ENCODE results near the gene PANX2.
A peak's percentile ranks its signal among the peaks of the same experiment; 100 is the strongest.

Gene PANX2

DNA sequence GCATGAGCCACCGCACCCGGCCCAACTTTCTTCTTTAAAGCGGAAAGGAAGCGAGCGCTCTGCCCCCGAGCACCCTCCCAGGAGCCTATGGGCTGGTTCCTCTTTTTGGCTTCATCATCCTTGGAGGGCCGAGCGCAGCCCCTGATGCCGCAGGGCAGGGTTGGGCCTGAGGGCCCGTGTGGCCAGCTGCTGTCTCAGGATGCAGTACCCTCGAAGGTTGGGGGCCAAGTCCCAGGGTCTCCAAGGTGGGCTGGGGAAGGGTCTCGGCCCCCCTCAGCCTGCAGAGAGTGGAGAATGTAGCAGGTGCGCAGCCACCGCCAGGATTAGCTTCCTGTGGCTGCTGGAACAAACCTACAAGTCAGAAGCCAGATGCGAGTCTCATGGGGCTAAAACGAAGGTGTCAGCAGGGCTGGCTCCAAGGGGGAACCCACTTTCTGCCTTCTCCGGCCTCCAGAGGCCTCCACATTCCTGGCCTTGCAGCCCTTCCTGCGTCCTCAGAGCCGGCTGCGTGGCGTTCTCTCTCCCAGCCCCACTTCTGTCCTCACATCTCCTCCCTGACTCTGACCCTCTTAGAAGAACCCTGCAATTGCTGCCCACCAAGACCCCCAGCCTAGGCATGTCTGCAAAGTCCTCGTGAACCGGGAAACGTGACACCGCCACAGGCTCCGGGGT, 2.9 kb downstream of the PANX2 start:
- no peak for DNase-seq (ENCODE audit: low read depth, low spot score)
- H3K9ac ChIP-seq (ENCODE audit: insufficient read length), result no peak overlapping the region
- no peak for TF ChIP-seq POLR2AphosphoS5 (IDR thresholded peaks at IDR 0.05; ENCODE audit: borderline replicate concordance, low read depth, low read length)
- no peak for TF ChIP-seq EZH2 (IDR thresholded peaks at IDR 0.05)
- TF ChIP-seq FOXP2 (optimal IDR thresholded peaks at IDR 0.05; ENCODE audit: control extremely low read depth, extremely low read length, insufficient read depth), result no peak
- H3K36me3 ChIP-seq (ENCODE audit: insufficient read depth, low read length), result no peaks in the 10 kb centered on the region; the same call in 1 of the 2 replicates
- no peak overlapping the region for H3K4me3 ChIP-seq
- no peak overlapping the region for H3K27ac ChIP-seq
- H3K9me3 ChIP-seq (ENCODE audit: low read depth, low read length), result no peaks in the 10 kb centered on the region

DNA sequence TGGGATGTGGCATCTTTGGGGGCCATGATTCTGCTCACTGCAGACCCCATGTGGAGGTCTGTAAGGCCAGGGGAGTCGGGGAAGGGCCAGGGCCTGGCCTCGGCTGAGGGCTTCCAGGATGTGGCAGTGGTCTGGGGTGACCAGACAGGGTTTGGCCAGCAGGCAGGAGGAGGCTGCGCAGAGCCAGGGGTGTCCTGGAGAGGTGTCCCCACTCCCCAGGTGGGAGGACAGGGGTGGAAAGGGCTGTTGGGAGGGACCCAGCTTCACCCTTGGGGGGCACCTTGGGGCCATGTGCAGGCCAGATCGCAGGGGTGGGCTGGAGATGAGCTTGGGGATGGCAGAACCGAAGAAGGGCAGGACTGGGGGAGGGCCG, 3.4 kb downstream of the PANX2 start:
- Histone ChIP-seq H3K27ac (no peak overlapping the region), H3K4me3 (no peak overlapping the region), H3K9ac (ENCODE audit: insufficient read length) (no peak overlapping the region), H3K9me3 (ENCODE audit: low read depth, low read length) (no peaks in the 10 kb centered on the region), H3K36me3 (ENCODE audit: insufficient read depth, low read length) (no peaks in the 10 kb centered on the region; the same call in 1 of the 2 replicates)
- no peak for TF ChIP-seq FOXP2 (optimal IDR thresholded peaks at IDR 0.05; ENCODE audit: control extremely low read depth, extremely low read length, insufficient read depth)
- TF ChIP-seq EZH2 (IDR thresholded peaks at IDR 0.05), result no peak
- TF ChIP-seq POLR2AphosphoS5 (IDR thresholded peaks at IDR 0.05; ENCODE audit: borderline replicate concordance, low read depth, low read length), result no peak
- no peak for DNase-seq (ENCODE audit: low read depth, low spot score)

DNA sequence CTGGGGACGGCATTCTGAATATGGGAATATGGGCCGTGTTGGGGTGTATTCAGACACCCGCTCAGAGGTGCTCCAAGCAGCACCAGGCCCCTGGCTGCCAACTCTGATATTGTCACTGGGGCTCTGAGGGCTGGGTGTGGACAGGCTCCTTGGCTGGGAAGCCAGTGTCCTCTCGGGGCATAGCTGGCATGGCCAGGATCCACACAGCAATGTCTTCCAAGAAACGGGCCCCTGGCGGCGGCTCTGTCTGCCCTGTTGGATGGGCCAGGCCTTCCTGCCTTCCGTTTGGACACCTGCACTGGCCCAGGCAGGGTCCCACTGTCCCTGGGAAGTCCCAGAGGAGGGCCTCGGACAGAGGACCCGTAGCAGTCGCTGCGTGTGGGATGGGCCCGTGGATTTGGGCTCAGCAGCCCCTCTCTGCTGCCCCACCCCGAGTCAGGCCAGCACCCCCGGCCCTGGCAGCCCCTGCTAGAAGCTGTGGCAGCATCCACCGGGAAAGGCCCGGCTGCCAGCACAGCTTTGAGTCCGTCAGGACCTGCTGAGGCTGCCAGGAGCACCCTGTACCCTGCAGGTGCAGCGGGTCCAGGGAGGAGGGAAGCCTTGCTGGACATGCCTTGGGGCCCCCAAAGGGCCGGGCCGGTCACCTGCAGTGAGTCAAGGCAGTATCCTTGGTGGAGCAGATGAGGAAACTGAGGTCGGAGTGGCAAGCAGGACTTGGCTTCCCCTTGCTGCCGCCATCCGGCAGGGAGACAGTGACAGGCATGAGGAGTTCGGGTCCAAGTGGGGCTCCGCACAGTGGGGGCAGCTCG, 4.1 kb downstream of the PANX2 start:
- no peak for TF ChIP-seq POLR2AphosphoS5 (IDR thresholded peaks at IDR 0.05; ENCODE audit: borderline replicate concordance, low read depth, low read length)
- TF ChIP-seq EZH2 (IDR thresholded peaks at IDR 0.05), result no peak
- no peak for TF ChIP-seq FOXP2 (optimal IDR thresholded peaks at IDR 0.05; ENCODE audit: control extremely low read depth, extremely low read length, insufficient read depth)
- Histone ChIP-seq H3K9ac (ENCODE audit: insufficient read length) (no peak overlapping the region), H3K27ac (no peak overlapping the region), H3K36me3 (ENCODE audit: insufficient read depth, low read length) (no peaks in the 10 kb centered on the region; the same call in 1 of the 2 replicates), H3K4me3 (no peak overlapping the region), H3K9me3 (ENCODE audit: low read depth, low read length) (no peaks in the 10 kb centered on the region)
- DNase-seq (ENCODE audit: low read depth, low spot score), result no peak

DNA sequence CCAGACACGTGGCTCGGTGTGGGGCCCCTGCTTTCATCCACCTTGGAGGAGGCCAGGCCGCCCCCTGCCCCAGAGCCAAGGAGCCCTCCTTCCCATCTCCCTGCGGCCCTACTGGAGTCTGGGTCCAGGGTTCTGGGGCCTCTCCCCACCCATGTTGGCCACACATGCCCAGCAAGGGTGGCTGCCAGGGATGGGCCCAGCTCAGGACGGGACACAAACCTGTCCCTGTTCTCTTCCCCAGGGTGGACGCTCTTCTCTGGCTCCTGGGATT, 4.6 kb downstream of the PANX2 start:
- H3K9ac ChIP-seq (ENCODE audit: insufficient read length), result no peak overlapping the region
- no peaks in the 10 kb centered on the region for H3K9me3 ChIP-seq (ENCODE audit: low read depth, low read length)
- H3K27ac ChIP-seq, result no peak overlapping the region
- TF ChIP-seq EZH2 (IDR thresholded peaks at IDR 0.05), result no peak
- TF ChIP-seq POLR2AphosphoS5 (IDR thresholded peaks at IDR 0.05; ENCODE audit: borderline replicate concordance, low read depth, low read length), result no peak
- no peak for TF ChIP-seq FOXP2 (optimal IDR thresholded peaks at IDR 0.05; ENCODE audit: control extremely low read depth, extremely low read length, insufficient read depth)
- no peak overlapping the region for H3K4me3 ChIP-seq
- no peak for DNase-seq (ENCODE audit: low read depth, low spot score)
- H3K36me3 ChIP-seq (ENCODE audit: insufficient read depth, low read length), result no peaks in the 10 kb centered on the region; the same call in 1 of the 2 replicates

DNA sequence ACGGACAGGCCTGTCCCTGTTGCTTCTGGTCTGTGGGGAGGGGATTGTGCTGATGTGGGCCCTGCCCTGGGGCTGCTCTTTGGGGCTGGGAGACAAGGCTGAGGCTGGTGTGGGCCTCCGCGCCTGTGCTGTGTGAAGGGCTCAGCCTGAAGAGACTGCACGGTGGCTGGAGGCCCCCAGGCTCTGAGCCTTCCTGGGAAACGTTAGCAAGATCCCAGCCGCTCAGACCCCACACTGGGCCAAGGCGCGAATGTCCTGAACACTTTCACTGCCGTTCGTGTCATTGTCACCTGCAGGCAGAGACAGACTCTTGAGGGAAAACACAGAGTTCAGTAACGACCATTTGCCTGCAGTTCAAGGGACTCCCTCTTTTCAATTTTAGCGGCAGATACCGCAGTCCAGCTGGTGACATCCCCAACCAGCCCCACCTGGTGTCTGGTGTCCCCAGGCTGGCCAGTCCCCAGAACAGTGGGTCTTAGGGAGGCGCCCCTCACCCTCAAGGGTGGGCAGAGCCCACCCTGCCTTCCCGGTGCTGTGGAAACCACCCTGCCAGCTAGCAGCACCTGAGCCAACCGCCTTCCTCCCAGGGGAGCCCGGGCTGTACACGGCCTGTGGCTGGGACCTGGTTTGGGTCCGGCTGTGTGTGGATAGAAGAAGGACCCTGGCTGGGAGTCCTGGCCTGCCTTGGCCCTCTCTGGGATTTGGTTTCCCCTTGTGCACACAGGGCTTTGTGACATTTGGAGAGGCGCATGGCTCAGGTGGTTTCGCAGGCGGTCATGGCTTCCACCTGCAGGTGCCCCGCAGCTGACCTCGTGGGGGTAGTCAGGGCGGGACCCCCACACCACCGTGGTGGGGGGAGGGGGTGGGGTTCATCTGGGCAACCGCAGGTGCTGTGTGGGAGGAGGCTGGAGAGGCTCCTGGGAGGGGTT, 5.7 kb downstream of the PANX2 start:
- no peak for DNase-seq (ENCODE audit: low read depth, low spot score)
- no peak for TF ChIP-seq FOXP2 (optimal IDR thresholded peaks at IDR 0.05; ENCODE audit: control extremely low read depth, extremely low read length, insufficient read depth)
- TF ChIP-seq EZH2 (IDR thresholded peaks at IDR 0.05), result no peak

DNA sequence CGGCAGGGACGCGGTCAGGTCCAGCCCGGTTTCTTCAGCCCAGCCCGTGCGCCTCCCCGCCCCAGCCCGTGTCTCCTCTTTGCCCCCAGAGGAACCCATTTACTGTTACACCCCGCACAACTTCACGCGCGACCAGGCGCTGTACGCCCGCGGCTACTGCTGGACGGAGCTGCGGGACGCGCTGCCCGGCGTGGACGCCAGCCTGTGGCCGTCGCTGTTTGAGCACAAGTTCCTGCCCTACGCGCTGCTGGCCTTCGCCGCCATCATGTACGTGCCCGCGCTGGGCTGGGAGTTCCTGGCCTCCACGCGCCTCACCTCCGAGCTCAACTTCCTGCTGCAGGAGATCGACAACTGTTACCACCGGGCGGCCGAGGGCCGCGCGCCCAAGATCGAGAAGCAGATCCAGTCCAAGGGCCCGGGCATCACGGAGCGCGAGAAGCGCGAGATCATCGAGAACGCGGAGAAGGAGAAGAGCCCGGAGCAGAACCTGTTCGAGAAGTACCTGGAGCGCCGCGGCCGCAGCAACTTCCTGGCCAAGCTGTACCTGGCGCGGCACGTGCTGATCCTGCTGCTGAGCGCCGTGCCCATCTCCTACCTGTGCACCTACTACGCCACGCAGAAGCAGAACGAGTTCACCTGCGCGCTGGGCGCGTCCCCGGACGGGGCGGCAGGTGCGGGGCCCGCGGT, 6.5 kb downstream of the PANX2 start:
- TF ChIP-seq FOXP2 (optimal IDR thresholded peaks at IDR 0.05; ENCODE audit: control extremely low read depth, extremely low read length, insufficient read depth) (no peak), EZH2 (IDR thresholded peaks at IDR 0.05) (no peak), POLR2AphosphoS5 (IDR thresholded peaks at IDR 0.05; ENCODE audit: borderline replicate concordance, low read depth, low read length) (no peak)
- no peak for DNase-seq (ENCODE audit: low read depth, low spot score)

More for the DNA sequence above, 5.7 kb downstream of the PANX2 start:
- Histone ChIP-seq H3K4me3 (no peak overlapping the region), H3K36me3 (ENCODE audit: insufficient read depth, low read length) (no peaks in the 10 kb centered on the region; the same call in 1 of the 2 replicates), H3K9me3 (ENCODE audit: low read depth, low read length) (no peaks in the 10 kb centered on the region), H3K27ac (peak overlapping the region; percentile 54), H3K9ac (ENCODE audit: insufficient read length) (no peak overlapping the region)

DNA sequence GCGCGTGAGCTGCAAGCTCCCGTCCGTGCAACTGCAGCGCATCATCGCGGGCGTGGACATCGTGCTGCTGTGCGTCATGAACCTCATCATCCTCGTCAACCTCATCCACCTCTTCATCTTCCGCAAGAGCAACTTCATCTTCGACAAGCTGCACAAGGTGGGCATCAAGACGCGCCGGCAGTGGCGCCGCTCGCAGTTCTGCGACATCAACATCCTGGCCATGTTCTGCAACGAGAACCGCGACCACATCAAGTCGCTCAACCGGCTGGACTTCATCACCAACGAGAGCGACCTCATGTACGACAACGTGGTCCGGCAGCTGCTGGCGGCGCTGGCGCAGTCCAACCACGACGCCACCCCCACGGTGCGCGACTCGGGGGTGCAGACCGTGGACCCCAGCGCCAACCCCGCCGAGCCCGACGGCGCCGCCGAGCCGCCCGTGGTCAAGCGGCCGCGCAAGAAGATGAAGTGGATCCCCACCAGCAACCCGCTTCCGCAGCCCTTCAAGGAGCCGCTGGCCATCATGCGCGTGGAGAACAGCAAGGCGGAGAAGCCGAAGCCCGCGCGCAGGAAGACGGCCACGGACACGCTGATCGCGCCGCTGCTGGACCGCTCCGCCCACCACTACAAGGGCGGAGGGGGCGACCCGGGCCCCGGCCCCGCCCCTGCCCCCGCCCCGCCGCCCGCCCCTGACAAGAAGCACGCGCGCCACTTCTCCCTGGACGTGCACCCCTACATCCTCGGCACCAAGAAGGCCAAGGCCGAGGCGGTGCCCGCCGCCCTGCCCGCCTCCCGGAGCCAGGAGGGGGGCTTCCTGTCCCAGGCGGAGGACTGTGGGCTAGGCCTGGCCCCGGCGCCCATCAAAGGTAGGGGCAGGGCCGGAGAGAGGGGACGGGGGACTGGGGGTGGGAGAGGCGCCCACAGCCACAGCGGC, 7.3 kb downstream of the PANX2 start:
- Histone ChIP-seq H3K9me3 (ENCODE audit: low read depth, low read length) (no peaks in the 10 kb centered on the region), H3K9ac (ENCODE audit: insufficient read length) (no peak overlapping the region), H3K27ac (no peak overlapping the region), H3K36me3 (ENCODE audit: insufficient read depth, low read length) (no peaks in the 10 kb centered on the region; the same call in 1 of the 2 replicates), H3K4me3 (no peak overlapping the region)
- TF ChIP-seq EZH2 (IDR thresholded peaks at IDR 0.05) (no peak), POLR2AphosphoS5 (IDR thresholded peaks at IDR 0.05; ENCODE audit: borderline replicate concordance, low read depth, low read length) (no peak), FOXP2 (optimal IDR thresholded peaks at IDR 0.05; ENCODE audit: control extremely low read depth, extremely low read length, insufficient read depth) (no peak)
- DNase-seq (ENCODE audit: low read depth, low spot score), result no peak

More for the DNA sequence above, 6.5 kb downstream of the PANX2 start:
- H3K36me3 ChIP-seq (ENCODE audit: insufficient read depth, low read length), result no peaks in the 10 kb centered on the region; the same call in 1 of the 2 replicates
- no peak overlapping the region for H3K9ac ChIP-seq (ENCODE audit: insufficient read length)
- H3K27ac ChIP-seq, result no peak overlapping the region
- no peak overlapping the region for H3K4me3 ChIP-seq
- H3K9me3 ChIP-seq (ENCODE audit: low read depth, low read length), result no peaks in the 10 kb centered on the region

Measured in SK-N-MC (cell line).